Ramos (cell line): ENCODE results near the gene ETDC.
"Not testable (repeated sequence)": the region's sequence is repeated elsewhere in the genome, so short reads cannot be mapped to it uniquely, and the experiment has no call there.

Source experiments
- in situ Hi-C: fragments of 300-500 bp; cut with MboI; formaldehyde crosslinking; loops from one replicate; pipeline ENCODE4 v1.14.3; 2022; ENCODE audit warnings: low sequenced_read_pairs; ENCODE audit not compliant: unreplicated experiment

The ETDC gene

GRCh38 chrX:135309430-135309923, at the start of gene ETDC:
Gene ETDC, plus strand, starts transcription at chrX:135309480. Its CDS starts 0 bp downstream, at chrX:135309480.
- in situ Hi-C loops = no loop called here

- in situ Hi-C loops = not testable (repeated sequence)
These were observed 48.3 kb upstream of the ETDC start for GRCh38 chrX:135260976-135261375.

GRCh38 chrX:135263376-135263775, 45.9 kb upstream of the ETDC start:
- in situ Hi-C loops = not testable (repeated sequence)

- in situ Hi-C loops = no loop called here
These were observed 45.1 kb upstream of the ETDC start for GRCh38 chrX:135264206-135264605.

- in situ Hi-C loops = no loop called here
These were observed 36.1 kb upstream of the ETDC start for GRCh38 chrX:135273162-135273561.

- in situ Hi-C loops = no loop called here
These were observed 33.3 kb upstream of the ETDC start for GRCh38 chrX:135275973-135276372.

- in situ Hi-C loops = no loop called here
These were observed 21.9 kb upstream of the ETDC start for GRCh38 chrX:135287266-135287823.

- in situ Hi-C loops = no loop called here
These were observed 13.9 kb upstream of the ETDC start for GRCh38 chrX:135295238-135295943.

- in situ Hi-C loops = no loop called here
These were observed 13.4 kb upstream of the ETDC start for GRCh38 chrX:135295944-135296305.

GRCh38 chrX:135302269-135302873, 6.9 kb upstream of the ETDC start:
- in situ Hi-C loops = no loop called here

GRCh38 chrX:135304741-135305140, 4.5 kb upstream of the ETDC start:
- in situ Hi-C loops = no loop called here

GRCh38 chrX:135307171-135307570, 2.1 kb upstream of the ETDC start:
- in situ Hi-C loops = no loop called here

GRCh38 chrX:135308345-135308855, 880 bp upstream of the ETDC start:
- in situ Hi-C loops = no loop called here

GRCh38 chrX:135315864-135316263, 6.6 kb downstream of the ETDC start:
- in situ Hi-C loops = no loop called here

GRCh38 chrX:135324463-135324862, 15.2 kb downstream of the ETDC start:
- in situ Hi-C loops = no loop called here

- in situ Hi-C loops = not testable (repeated sequence)
These were observed 15.9 kb downstream of the ETDC start for GRCh38 chrX:135325036-135325818.

GRCh38 chrX:135327299-135327698, 18.0 kb downstream of the ETDC start:
- in situ Hi-C loops = no loop called here

- in situ Hi-C loops = no loop called here
These were observed 19.2 kb downstream of the ETDC start for GRCh38 chrX:135328421-135329005.

- in situ Hi-C loops = no loop called here
These were observed 21.4 kb downstream of the ETDC start for GRCh38 chrX:135330706-135331105.

GRCh38 chrX:135331525-135331924, 22.2 kb downstream of the ETDC start:
- in situ Hi-C loops = no loop called here
